Measurements from ENCODE around the gene ZNF576. TPM values are rescaled to one million over a fixed set of nuclear protein-coding genes. Genes with fewer than 3 reads are reported as not detected.
"Not testable (repeated sequence)": the region's sequence is repeated elsewhere in the genome, so short reads cannot be mapped to it uniquely, and the experiment has no call there.

The ZNF576 gene, protein sequence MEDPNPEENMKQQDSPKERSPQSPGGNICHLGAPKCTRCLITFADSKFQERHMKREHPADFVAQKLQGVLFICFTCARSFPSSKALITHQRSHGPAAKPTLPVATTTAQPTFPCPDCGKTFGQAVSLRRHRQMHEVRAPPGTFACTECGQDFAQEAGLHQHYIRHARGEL
- total RNA-seq, result 5.3 TPM

DNA sequence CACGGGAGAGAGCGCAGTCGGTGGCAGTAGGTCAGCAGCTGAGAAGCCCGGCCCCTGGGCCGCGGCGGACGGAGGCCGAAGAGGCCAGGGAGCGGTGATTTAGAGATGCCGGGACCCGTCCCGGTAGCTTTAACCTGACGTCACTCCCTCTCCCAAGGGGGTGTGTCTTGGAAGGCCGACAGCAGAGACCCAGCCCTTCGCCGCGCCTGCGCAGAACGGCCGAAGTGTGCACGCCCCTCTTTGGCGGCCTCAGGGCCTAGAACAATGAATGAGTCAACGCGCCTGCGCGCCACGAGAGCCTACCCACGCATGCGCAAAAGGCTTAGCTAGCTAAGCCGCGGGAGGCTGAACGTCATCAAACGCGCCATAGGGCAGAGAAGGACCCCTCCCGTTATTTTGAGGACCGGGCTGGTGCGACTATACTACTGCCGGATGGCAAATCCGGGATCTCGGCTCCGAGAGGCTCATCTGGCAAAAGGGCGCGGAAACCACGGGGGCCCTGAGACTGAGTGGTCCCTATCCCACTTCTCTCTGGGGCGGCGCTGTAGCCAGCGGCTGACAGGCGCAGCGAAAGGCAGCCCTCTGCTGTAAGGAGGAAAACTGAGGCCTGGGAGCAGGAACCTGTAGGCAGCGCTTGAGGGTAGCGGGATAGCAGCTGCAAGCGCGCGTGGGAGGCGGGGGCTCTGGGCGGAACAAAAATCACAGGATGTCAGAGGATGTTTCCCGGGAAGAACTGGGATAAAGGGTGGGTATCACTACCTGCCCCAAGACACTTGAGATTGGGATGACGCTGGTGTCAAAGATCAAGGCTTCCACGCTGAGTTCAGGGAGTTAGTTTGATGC, at the start of gene ZNF576, which contains the start of gene IRGQ:
ZNF576 (plus strand) TSS at position 597 of the 843 bp plus-strand sequence. CDS start 514 bp downstream, outside the sequence.
IRGQ (minus strand) TSS at position 136 of the 843 bp plus-strand sequence. CDS start 796 bp downstream, outside the sequence.
- FAIRE-seq (peak; percentile 81), DNase-seq (ENCODE audit: low spot score in 2 of 2) (peak; percentile 95 to 97)

DNA sequence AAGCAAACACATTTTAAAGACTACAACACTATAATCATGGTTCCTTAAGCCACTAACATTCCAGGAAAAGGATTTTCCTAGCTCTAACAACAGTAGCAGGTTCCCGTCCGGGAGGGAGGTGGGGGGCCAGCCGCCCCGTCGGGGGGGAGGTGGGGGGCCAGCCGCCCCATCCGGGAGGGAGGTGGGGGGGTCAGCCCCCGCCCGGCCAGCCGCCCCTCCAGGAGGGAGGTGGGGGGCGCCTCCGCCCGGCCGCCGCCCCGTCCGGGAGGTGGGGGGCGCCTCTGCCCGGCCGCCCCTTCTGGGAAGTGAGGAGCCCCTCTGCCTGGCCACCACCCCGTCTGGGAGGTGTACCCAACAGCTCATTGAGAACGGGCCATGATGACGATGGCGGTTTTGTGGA, 48.5 kb upstream of the ZNF576 start:
- not testable (repeated sequence) for FAIRE-seq; DNase-seq (ENCODE audit: low spot score in 2 of 2)

DNA sequence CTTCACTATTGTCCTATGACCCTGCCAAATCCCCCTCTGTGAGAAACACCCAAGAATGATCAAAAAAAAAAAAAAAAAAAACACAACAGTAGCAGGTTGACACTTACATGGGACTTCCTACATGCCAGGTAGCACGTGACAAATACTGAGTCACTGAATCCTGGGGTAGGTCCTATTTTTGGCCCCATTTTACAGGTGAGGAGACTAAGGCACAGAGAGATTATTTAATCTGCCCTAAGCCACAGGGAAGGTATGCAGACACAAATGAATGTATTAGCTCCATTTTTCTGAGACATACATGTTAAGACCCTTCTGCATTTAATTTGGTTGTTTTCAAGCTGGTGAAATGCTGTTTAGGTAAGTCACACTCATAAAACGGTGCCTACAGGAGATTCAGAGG, 47.7 kb upstream of the ZNF576 start:
- FAIRE-seq (no peak), DNase-seq (ENCODE audit: low spot score in 2 of 2) (no peak)

DNA sequence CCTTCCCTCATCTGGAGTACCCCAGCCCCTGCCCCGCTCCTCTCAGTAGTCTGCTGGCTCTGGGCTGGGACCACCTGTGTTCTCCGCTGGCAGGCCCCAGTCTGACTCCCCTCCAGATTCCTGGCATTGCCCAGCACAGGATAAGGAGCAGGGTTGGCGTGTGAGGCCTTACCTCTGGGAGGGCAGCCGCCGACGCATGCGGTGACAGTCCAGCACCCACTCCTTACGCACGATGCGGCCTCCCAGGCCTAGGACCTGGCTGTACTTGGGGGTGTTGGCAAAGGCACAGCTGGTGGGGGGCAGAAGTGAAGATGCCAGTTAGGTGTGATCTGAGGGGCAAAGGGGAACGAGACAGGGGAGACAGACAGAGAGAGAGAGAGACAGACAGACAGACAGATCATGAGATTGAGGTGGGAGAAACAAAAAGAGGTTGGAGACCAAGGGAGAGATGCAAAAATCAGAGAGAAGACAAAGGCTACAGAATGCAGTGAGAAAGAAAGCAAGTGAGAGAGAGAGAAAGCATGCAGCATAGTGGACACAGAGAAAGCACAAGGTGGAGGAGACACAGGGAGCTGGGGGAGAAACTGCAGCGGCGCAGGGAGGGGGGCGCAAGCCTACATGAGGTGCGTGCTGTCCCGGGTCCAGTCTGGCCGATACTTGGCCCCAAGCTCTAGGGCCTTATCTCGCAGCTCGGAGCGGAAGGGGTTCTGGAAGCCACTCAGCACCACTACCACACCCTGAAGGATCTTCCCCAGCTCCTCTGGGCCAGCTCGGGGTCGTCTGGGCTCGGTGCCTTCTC, 44.8 kb upstream of the ZNF576 start:
- FAIRE-seq, result no peak
- no peak for DNase-seq (ENCODE audit: low spot score in 2 of 2)

DNA sequence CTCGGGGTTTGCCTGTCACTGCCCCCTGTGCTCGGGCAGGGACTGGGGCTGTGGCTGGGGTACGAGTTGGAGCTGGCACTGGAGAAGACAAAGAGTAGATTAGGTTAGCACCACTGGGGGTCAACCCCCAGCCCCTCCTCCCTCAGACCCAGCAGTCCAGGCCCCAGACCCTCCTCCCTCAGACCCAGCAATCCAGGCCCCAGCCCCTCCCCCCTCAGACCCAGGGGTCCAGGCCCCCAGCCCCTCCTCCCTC, 44.3 kb upstream of the ZNF576 start:
- DNase-seq (ENCODE audit: low spot score in 2 of 2) (no peak), FAIRE-seq (no peak)

DNA sequence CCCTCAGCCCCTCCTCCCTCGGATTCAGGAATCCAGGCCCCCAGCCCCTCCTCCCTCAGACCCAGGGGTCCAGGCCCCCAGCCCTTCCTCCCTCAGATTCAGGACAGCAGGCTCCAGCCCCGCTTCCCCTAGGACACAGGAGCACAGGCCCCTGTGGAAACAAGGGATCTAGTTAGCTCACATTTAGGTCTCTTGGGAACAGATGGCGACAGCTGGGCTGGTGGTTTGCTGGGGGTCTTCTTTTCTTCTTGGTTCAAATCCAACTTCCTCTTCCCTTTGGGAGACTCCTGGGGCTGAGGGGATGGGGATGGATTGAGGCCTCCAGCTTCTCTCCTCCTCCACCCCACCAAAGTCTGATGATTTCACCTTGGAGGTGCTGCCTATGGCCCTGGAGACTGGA, 43.8 kb upstream of the ZNF576 start:
- DNase-seq (ENCODE audit: low spot score in 2 of 2), result no peak
- FAIRE-seq, result no peak

DNA sequence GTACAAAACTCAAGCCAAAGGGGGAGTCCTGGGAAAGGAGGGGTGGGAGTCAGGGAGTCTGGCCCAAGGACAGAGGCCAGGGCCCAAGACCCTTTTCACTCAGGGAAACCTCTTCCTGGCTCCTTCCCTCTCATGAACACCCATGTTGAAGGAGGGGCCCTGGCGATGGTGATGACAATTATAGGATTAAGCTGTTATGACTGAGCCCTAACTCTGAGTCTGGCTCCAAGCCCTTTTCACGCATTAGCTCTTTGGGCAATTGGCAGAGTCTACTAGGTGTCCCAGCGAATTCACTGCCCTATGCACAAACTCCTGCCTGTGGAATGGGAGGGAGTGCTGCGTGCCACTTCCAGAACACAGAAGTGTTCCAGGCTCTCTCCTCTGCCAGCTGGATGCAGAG, 42.7 kb upstream of the ZNF576 start:
- no peak for FAIRE-seq
- DNase-seq (ENCODE audit: low spot score in 2 of 2), result no peak

DNA sequence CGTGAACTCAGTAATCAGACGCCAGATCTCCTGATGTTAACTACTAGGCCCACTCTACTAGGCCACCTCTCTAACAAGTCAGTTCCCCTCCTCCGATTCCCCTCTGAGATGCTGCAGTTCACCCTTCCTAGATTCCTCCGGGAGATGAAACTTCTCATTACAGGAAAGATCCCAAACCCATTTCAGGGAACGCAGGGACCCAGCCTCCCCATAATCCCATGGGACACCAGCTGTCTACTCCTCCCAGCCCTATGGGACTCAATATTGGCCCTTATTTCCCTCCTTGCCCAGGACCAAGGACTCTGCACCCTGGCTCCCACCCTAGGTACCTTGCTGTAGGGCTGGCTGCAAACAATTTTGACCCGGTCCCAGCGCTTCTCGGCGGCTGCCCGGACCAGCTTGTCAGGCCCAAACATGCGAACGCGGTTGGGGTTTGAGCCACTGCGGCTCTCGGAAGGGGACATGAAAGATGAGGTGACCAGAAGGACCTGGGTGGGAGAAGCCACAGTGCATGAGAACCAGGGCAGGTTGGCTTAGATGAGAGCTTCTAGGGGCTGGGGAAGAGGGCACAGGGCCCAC, 42.0 kb upstream of the ZNF576 start:
- DNase-seq (ENCODE audit: low spot score in 2 of 2) (no peak), FAIRE-seq (no peak)

DNA sequence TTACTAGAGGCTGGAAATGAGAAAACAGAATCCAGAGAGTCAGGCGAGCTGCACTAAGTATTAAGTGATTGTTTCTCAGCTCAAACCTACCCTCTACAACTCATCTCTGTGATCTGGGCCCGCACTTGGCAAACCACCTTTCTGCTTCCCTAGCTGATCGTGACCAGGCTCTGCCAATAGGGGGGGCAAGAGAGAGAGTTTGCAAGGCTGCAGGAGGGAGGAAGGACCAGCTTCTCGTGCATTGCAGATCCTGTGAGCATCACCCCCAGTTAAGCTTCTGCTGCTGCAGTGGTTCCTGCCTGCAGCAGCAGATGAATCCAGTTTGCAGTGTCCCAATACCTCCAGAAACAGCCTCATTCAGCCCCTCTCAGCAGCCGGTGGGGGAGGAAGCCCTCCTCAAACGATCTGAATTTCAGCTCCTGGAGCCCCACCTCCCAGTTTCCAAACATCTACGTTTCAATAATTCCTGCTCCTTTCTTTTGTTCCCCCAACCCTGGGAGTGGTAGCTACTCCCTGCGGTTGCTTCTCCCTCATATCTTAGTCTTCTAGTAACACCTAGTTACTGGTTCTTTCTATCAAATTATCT, 41.1 kb upstream of the ZNF576 start:
- DNase-seq (ENCODE audit: low spot score in 2 of 2) (peak; percentile 59 to 78), FAIRE-seq (no peak)

DNA sequence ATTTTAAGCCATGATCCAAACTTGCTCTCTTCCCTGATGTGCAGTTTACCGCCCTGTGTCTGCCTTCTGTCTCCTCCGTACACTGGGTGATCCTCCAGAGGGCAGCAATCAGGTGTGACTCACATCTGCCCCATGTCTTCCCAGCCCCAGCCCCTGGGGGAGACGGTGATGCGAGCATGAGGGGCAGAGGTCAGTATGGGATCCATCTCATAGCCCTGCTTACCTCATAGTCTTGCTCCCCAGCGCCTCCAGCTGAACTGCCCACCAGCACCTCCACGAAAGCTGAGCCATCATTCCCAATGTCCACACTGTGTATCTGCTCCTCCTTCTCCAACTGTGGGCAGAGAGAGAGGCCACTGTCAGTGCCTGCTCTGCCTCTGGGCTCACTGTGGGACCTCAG, 35.7 kb upstream of the ZNF576 start:
- DNase-seq (ENCODE audit: low spot score in 2 of 2), result no peak
- FAIRE-seq, result no peak

DNA sequence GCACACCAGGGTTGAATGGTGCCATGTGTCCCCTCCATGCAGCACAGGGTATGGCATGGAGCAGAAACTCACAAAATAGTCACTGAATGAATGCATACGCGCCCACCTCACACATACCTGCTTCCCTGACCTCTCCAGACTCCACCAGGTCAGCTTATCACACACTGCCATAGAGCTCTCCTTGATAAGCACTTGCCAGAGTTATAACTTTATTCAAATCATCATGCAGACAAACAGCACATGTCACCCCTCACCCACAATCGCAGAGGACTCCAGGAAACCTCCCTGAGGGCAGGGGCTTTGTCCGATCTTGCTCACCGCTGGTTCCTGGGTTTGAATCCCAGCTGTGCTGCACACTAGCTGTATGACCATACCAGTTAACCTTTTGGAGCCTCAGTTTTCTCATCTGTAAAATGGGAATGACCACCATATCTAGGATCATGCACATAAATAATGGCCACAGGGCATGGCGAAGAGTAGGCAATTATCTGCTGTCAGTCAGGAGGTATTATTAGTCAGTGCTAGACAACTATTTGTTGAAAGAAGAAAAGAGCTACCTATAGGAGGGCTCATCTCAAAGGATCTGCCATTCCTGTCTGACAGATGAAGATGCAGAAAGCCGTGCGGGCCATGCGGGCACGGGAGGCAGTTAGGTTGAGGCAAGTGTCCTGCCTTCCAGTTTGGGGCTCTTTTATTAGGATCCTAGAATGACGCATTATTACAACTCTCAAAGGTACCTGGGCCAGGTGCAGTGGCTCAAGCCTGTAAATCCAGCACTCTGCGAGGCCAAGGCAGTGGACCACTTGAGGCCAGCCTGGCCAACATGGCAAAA, 35.0 kb upstream of the ZNF576 start:
- FAIRE-seq (no peak), DNase-seq (ENCODE audit: low spot score in 2 of 2) (no peak)

DNA sequence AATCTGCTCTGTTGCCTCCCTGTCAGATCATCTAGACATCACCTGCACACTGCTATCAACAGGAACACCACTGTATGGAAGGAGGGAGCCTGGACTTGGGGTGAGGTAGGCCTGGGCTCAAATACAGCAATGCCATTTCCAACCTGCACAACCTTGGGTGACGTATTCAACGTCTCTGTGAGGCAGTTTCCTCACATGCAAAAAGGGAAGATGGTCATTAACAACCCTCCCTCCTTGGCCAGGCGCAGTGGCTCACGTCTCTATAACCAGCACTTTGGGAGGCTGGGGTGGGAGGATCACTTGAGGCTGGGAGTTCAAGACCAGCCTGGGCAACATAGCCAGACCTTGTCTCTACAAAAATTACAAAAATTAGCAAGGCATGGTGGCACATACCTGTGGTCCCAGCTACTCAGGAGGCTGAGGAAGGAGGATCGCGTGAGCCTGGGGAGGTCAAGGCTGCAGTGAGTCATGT, 34.1 kb upstream of the ZNF576 start:
- no peak for DNase-seq (ENCODE audit: low spot score in 2 of 2)
- FAIRE-seq, result no peak

DNA sequence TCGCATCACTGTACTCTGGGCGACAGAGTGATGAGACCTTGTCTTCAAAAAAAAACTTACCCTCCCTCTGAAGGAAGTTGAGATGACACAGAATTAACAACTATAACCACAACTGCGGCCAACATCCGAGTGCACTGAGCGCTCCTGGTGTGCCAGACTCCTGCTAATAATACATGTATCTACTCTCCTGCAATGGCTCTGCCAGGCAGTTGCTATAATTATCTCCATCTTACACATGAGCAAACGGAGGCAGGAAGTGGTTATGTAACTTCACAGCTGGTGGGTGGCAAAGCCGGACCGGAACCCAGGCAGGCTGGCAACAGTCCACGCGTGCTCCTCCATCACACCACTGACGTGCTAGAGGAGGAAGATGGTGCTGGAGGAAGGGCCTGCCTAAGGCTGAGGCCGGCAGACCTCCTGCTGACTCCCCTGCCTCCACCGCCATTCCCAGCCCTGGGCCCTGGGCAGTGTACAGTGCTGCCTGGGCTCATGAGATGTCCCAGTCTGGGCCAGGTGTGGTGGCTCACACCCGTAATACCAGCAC, 33.6 kb upstream of the ZNF576 start:
- FAIRE-seq (no peak), DNase-seq (ENCODE audit: low spot score in 2 of 2) (peak in 1 of 2 donors; percentile 49)

DNA sequence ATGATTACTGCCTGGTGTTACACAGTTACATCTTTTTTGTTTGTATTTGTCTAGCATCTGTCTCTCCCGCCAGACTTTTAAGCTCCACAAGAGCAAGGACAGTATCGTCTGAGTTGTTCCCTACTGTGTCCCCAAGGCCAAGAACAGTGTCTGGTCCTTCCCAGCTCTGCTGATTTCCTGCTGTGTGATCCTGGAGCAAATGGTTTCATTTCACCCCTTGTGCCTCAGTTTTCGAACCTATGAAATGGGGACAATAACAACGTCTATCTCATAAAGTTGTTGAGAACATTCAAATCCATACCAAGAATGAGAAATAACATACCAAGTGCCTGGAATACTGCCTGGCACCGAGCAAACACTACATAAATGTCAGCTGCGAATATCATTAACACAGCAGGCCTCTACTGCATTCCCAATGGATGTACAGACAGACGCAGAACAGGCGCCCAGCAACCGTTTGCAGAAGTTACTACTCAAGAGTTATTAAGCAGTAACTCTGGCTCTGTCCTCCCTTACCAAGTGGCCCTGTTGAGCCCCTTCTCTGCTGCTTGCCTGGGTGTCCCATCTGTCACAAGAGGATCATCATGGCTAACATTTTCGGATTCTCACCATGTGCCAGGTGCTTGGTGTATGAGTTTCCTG, 32.5 kb upstream of the ZNF576 start:
- DNase-seq (ENCODE audit: low spot score in 2 of 2) (no peak), FAIRE-seq (no peak)

DNA sequence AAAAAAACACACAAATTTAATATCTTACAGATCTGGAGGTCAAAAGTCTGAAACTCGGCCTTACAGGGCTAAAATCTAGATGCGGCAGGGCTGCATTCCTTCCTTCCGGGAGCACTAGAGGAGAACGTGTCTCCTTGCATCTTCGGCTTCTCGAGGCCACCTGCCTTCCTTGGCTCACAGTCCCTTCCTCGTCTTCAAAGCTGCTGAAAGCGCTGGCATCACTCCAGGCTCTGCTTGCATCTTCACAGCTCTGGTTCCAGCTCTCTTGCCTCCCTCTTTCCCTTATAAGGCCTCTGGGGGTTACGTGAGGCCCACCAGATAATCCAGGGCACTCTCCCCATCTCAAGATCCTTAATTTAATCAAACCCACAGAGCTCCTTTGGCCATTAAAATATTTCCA, 31.6 kb upstream of the ZNF576 start:
- DNase-seq (ENCODE audit: low spot score in 2 of 2), result no peak

DNA sequence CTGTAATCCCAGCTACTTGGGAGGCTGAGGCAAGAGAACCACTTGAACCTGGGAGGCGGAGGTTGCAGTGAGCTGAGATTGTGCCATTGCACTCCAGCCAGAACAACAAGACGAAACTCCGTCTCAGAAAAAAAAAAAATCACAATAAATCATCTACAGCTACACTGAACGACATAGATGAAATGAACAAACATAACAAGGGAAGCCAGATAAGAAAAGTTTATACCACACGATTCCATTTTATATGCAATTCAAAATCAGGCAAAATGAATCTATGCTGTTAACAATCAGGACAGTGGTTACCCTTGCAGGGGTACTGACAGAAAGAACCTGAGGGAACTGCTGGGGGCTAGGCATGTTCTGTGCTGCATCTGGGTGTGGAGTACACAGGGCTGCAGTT, 26.7 kb upstream of the ZNF576 start:
- DNase-seq (ENCODE audit: low spot score in 2 of 2) (no peak), FAIRE-seq (no peak)

More for the DNA sequence above, 31.6 kb upstream of the ZNF576 start:
- no peak for FAIRE-seq

DNA sequence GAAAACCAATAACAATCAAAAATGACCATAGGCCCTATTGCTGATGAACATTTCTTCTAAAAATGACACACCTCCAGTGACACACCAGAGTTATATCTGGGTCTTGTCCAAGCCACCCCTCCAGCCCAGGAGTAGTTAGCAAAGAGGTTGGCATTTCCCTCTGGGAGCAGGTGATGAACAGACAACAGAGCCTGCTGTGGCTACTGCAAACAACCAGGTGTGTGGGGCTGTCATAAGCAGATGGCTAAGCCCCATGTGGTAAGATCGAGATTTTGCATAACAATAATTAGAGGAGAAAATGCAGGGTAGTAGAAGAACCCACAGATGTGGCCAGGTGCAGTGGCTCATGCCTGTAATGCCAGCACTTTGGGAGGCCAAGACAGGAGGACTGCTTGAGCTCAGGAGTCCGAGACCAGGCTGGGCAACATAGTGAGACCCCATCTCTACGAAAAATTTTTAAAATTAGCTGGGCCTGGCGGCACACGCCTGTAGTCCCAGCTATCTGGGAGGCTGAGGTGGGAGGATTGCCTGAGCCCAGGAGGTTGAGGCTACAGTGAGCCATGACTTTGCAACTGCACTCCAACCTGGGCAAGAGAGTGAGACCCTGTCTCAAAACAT, 26.1 kb upstream of the ZNF576 start:
- no peak for DNase-seq (ENCODE audit: low spot score in 2 of 2)
- FAIRE-seq, result no peak

DNA sequence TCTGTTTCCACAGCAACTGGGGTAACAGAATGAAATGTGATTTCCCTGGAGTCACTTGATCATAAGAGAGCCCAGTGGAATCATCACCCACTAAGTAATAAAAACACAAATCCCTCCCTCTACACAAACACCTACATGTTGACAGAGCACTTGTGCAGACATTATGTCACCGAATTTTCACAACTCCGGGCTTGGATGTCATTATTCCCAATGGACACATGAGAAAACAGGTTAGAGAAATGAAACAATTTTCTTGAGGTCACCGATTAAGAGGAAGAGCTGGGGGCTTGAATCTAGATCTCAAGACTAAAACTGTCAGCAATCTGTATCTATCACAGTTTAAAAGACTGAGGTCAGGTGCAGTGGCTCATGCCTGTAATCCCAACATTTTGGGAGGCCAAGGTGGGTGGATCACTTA, 24.2 kb upstream of the ZNF576 start:
- no peak for FAIRE-seq
- no peak for DNase-seq (ENCODE audit: low spot score in 2 of 2)
